ENCODE results near the gene ABCG1.
A peak's percentile ranks its signal among the peaks of the same experiment; 100 is the strongest.
"Not testable (repeated sequence)": the region's sequence is repeated elsewhere in the genome, so short reads cannot be mapped to it uniquely, and the experiment has no call there.

The ABCG1 gene

DNA sequence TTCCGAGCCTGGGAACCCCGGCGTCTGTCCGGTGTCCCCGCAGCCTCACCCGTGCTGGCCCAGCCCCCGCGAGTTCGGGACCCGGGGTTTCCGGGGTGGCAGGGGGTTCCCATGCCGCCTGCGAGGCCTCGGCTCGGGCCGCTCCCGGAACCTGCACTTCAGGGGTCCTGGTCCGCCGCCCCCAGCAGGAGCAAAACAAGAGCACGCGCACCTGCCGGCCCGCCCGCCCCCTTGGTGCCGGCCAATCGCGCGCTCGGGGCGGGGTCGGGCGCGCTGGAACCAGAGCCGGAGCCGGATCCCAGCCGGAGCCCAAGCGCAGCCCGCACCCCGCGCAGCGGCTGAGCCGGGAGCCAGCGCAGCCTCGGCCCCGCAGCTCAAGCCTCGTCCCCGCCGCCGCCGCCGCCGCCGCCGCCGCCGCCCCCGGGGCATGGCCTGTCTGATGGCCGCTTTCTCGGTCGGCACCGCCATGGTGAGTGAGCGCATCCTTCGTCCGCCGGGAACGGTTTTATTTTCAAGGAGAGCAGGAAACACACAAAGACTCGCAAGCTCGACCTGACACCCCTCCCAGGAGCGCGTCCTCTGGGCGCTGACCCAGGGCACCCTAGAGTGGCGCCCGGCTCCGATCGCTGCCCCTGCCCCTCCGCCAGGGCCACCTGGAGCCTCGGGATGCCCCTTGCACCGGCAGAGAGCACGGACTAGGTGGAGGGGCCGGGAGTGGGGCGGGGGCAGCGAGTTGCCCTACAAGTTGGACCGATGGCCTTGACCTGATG lies at the start of gene ABCG1:
Gene ABCG1 (plus strand): TSS at position 305 of the 770 bp plus-strand sequence. CDS start 123 bp downstream, at position 428.
- Histone ChIP-seq H3K4me3 (no peak within 1 kb of the TSS), H3K9me3 (no peaks in the 10 kb centered on the region), H3K36me3 (replicated peaks) (no peaks in the 10 kb centered on the region), H3K27me3 (ENCODE audit: low read depth) (peaks cover 21% of the 10 kb centered on the region), H3K4me1 (no peaks in the 10 kb centered on the region)
- DNase-seq (ENCODE audit: low spot score in 2 of 2), result peak in 1 of 2 experiments; percentile 32
- in situ Hi-C loops (cut with MboI; ENCODE audit: low sequenced_read_pairs), result no loop called here

DNA sequence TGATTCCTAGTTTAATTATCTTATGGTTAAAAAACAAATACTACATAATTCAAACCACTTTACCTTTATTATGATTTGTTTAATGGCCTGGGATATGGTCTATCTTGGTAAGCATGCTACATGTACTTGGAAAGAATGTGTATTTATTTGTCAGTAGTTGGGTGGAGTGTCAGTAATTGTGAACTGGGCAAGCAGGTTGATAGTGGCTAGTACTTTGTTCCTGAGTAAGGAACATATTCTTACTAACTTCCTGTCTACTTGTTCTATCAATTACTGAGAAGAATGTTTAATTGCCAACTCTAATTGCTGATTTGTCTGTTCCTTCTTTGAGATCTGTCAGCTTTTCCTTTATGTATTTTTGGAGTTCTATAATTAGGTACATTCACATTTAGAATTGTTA lies 49.2 kb upstream of the ABCG1 start:
- Histone ChIP-seq H3K9me3 (no peaks in the 10 kb centered on the region), H3K4me1 (no peaks in the 10 kb centered on the region), H3K27me3 (ENCODE audit: low read depth) (no peaks in the 10 kb centered on the region), H3K36me3 (replicated peaks) (no peaks in the 10 kb centered on the region), H3K4me3 (no peak overlapping the region)
- in situ Hi-C loops (cut with MboI; ENCODE audit: low sequenced_read_pairs), result no loop called here
- DNase-seq (ENCODE audit: low spot score in 2 of 2), result no peak

- in situ Hi-C loops (cut with MboI; ENCODE audit: low sequenced_read_pairs), result no loop called here
- Histone ChIP-seq H3K27me3 (ENCODE audit: low read depth) (no peaks in the 10 kb centered on the region), H3K4me3 (no peak overlapping the region), H3K4me1 (no peaks in the 10 kb centered on the region), H3K36me3 (replicated peaks) (no peaks in the 10 kb centered on the region), H3K9me3 (no peaks in the 10 kb centered on the region)
- DNase-seq (ENCODE audit: low spot score in 2 of 2), result no peak
These were observed 47.6 kb upstream of the ABCG1 start for GRCh38 chr21:42171091-42172053.

DNA sequence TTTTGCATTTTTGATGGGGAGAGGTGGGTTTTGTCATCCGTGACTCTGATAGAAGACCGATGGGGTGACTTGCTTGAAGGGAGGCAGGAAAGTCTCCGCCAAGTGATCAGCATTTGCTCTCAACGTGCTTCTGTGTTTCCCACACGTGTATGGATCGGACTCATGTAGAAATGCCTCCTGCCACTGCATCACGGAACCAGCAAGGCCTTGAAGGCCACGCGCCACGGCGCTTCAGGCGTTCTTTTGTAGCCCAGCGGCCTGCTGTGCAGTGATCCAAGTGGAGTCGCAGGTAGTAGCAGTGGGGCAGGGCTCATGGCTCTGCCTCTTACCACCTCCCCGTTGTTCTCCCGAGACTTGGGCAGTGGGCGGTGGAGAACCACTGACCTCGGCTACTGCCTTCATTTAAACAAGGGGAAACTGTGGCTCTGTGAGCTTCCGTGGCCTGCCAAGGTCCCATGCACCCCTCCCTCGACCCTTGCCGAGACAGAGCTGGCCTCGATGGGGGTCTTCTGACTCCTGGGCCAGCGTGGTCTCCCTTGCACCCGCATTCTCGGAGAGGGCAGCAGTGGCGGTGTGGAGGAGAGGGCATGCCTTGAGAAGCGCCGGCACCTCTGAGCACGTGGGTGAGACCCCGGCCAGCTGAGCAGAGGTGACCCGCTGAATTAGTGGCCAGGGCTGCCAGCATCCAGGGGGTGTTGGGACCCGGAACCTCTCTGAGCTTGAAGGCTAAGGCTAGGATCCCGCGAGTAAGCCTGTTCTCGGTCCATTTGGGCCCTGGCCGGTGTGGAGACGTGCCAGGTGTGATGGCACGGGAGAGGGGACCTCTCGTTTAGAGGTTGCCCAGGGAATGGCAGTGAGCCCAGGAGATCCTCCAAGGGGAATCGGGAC lies 46.1 kb upstream of the ABCG1 start:
- H3K27me3 ChIP-seq (ENCODE audit: low read depth), result no peaks in the 10 kb centered on the region
- H3K4me1 ChIP-seq, result no peaks in the 10 kb centered on the region
- in situ Hi-C loops (cut with MboI; ENCODE audit: low sequenced_read_pairs), result no loop called here
- no peak for DNase-seq (ENCODE audit: low spot score in 2 of 2)
- H3K4me3 ChIP-seq, result no peak overlapping the region
- no peaks in the 10 kb centered on the region for H3K36me3 ChIP-seq (replicated peaks)
- no peaks in the 10 kb centered on the region for H3K9me3 ChIP-seq

DNA sequence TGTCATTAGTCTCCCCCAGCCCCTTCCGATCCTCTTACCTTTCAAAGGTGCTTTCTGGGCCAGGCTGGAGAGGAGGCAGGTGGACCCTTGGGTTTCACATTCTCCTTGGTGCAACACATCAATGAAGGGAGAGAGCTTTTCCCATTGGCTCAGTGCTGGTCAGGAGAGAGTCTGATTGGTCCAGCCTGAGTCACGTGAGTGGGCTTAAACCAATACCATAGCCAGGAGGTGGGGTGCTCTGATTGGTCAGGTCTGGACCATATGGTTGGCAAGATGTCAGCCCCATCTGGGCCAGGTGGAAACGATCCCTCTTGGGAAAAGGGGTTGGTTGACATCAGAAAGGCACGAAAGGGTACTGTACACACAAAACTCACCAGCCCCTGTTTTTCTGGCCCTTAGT lies 44.8 kb upstream of the ABCG1 start:
- H3K27me3 ChIP-seq (ENCODE audit: low read depth), result no peaks in the 10 kb centered on the region
- no peaks in the 10 kb centered on the region for H3K4me1 ChIP-seq
- in situ Hi-C loops (cut with MboI; ENCODE audit: low sequenced_read_pairs), result no loop called here
- H3K9me3 ChIP-seq, result no peaks in the 10 kb centered on the region
- DNase-seq (ENCODE audit: low spot score in 2 of 2), result no peak
- no peak overlapping the region for H3K4me3 ChIP-seq
- no peaks in the 10 kb centered on the region for H3K36me3 ChIP-seq (replicated peaks)

- Histone ChIP-seq H3K4me3 (no peak overlapping the region), H3K9me3 (no peaks in the 10 kb centered on the region), H3K36me3 (replicated peaks) (no peaks in the 10 kb centered on the region), H3K27me3 (ENCODE audit: low read depth) (no peaks in the 10 kb centered on the region), H3K4me1 (no peaks in the 10 kb centered on the region)
- in situ Hi-C loops (cut with MboI; ENCODE audit: low sequenced_read_pairs), result no loop called here
- DNase-seq (ENCODE audit: low spot score in 2 of 2), result no peak
These were observed 43.7 kb upstream of the ABCG1 start for GRCh38 chr21:42175110-42175710.

GRCh38 chr21:42176859-42177258 lies 42.1 kb upstream of the ABCG1 start:
- H3K4me1 ChIP-seq, result no peaks in the 10 kb centered on the region
- in situ Hi-C loops (cut with MboI; ENCODE audit: low sequenced_read_pairs), result no loop called here
- no peak overlapping the region for H3K4me3 ChIP-seq
- H3K27me3 ChIP-seq (ENCODE audit: low read depth), result no peaks in the 10 kb centered on the region
- H3K9me3 ChIP-seq, result no peaks in the 10 kb centered on the region
- no peaks in the 10 kb centered on the region for H3K36me3 ChIP-seq (replicated peaks)
- no peak for DNase-seq (ENCODE audit: low spot score in 2 of 2)

DNA sequence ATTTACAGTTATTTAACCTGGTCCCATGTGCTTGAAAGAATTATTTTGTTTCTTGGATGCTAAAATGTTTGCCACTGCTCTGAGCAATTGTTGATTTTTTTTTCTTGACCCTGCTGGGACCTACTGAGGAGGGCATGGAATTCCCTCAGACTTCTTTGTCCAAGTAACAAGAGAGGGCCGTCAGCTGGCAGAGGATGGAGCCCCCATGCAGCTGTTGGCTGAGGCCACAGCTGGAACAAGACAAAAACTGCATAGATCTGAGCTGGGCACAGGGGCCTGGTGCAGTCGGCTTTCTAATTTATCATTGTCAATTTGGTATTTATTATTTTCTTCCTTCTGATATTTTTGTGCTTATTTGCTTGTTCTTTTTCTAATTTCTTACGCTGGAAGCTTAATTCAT lies 39.6 kb upstream of the ABCG1 start:
- Histone ChIP-seq H3K36me3 (replicated peaks) (no peaks in the 10 kb centered on the region), H3K4me1 (no peaks in the 10 kb centered on the region), H3K4me3 (no peak overlapping the region), H3K27me3 (ENCODE audit: low read depth) (no peaks in the 10 kb centered on the region), H3K9me3 (no peaks in the 10 kb centered on the region)
- DNase-seq (ENCODE audit: low spot score in 2 of 2), result no peak
- in situ Hi-C loops (cut with MboI; ENCODE audit: low sequenced_read_pairs), result no loop called here

DNA sequence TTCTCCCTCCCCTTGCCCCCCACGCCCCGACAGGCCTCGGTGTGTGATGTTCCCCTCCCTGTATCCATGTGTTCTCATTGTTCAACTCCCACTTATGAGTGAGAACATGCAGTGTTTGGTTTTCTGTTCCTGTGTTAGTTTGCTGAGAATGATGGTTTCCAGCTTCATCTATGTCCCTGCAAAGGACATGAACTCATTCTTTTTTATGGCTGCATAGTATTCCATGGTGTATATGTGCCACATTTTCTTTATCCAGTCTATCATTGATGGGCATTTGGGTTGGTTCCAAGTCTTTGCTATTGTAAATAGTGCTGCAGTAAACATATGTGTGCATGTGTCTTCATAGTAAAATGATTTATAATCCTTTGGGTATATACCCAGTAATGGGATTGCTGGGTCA lies 38.9 kb upstream of the ABCG1 start:
- H3K4me3 ChIP-seq; H3K36me3 ChIP-seq (replicated peaks); H3K9me3 ChIP-seq; H3K27me3 ChIP-seq (ENCODE audit: low read depth); DNase-seq (ENCODE audit: low spot score in 2 of 2); in situ Hi-C loops (cut with MboI; ENCODE audit: low sequenced_read_pairs); H3K4me1 ChIP-seq: not testable (repeated sequence)

- no peak for DNase-seq (ENCODE audit: low spot score in 2 of 2)
- no peak overlapping the region for H3K4me3 ChIP-seq
- no peaks in the 10 kb centered on the region for H3K27me3 ChIP-seq (ENCODE audit: low read depth)
- in situ Hi-C loops (cut with MboI; ENCODE audit: low sequenced_read_pairs), result no loop called here
- no peaks in the 10 kb centered on the region for H3K9me3 ChIP-seq
- H3K36me3 ChIP-seq (replicated peaks), result no peaks in the 10 kb centered on the region
- no peaks in the 10 kb centered on the region for H3K4me1 ChIP-seq
These were observed 36.1 kb upstream of the ABCG1 start for GRCh38 chr21:42182713-42183371.

GRCh38 chr21:42183374-42184266 lies 35.3 kb upstream of the ABCG1 start:
- in situ Hi-C loops (cut with MboI; ENCODE audit: low sequenced_read_pairs), result no loop called here
- Histone ChIP-seq H3K27me3 (ENCODE audit: low read depth) (no peaks in the 10 kb centered on the region), H3K4me1 (no peaks in the 10 kb centered on the region), H3K9me3 (no peaks in the 10 kb centered on the region), H3K36me3 (replicated peaks) (no peaks in the 10 kb centered on the region), H3K4me3 (no peak overlapping the region)
- no peak for DNase-seq (ENCODE audit: low spot score in 2 of 2)

- Histone ChIP-seq H3K4me1 (no peaks in the 10 kb centered on the region), H3K4me3 (no peak overlapping the region), H3K9me3 (no peaks in the 10 kb centered on the region), H3K36me3 (replicated peaks) (no peaks in the 10 kb centered on the region), H3K27me3 (ENCODE audit: low read depth) (no peaks in the 10 kb centered on the region)
- DNase-seq (ENCODE audit: low spot score in 2 of 2), result no peak
- in situ Hi-C loops (cut with MboI; ENCODE audit: low sequenced_read_pairs), result no loop called here
These were observed 32.3 kb upstream of the ABCG1 start for GRCh38 chr21:42186591-42186990.
